ENCODE data around the gene TRIM31.

TRIM31 gene

GRCh38 chr6:30113003-30113759 is at the start of gene TRIM31:
TSS of gene TRIM31 (minus strand) at chr6:30113090. CDS start at chr6:30112805, 285 bp downstream.
- FAIRE-seq: peak; percentile 86

GRCh38 chr6:30162265-30163089 is 49.6 kb upstream of the TRIM31 start:
- DNase-seq (ENCODE audit: extremely low spot score, insufficient read length, low read depth) (no peak), FAIRE-seq (no peak)

More at GRCh38 chr6:30113003-30113759, at the start of gene TRIM31:
- no peak for DNase-seq (ENCODE audit: extremely low spot score, insufficient read length, low read depth)

- DNase-seq (ENCODE audit: extremely low spot score, insufficient read length, low read depth) (no peak), FAIRE-seq (no peak)
These were observed 48.1 kb upstream of the TRIM31 start, which contains the start of gene TRIM10 for GRCh38 chr6:30160785-30161531. TSS of gene TRIM10 (minus strand) at chr6:30161211. CDS start at chr6:30160858, 353 bp downstream.

GRCh38 chr6:30160008-30160784 is 47.3 kb upstream of the TRIM31 start:
- FAIRE-seq (no peak), DNase-seq (ENCODE audit: extremely low spot score, insufficient read length, low read depth) (no peak)

- DNase-seq (ENCODE audit: extremely low spot score, insufficient read length, low read depth): no peak
- no peak for FAIRE-seq
These were observed 45.7 kb upstream of the TRIM31 start for GRCh38 chr6:30158475-30159040.

- no peak for DNase-seq (ENCODE audit: extremely low spot score, insufficient read length, low read depth)
- no peak for FAIRE-seq
These were observed 45.1 kb upstream of the TRIM31 start for GRCh38 chr6:30157999-30158398.

GRCh38 chr6:30157581-30157980 is 44.7 kb upstream of the TRIM31 start:
- DNase-seq (ENCODE audit: extremely low spot score, insufficient read length, low read depth) (no peak), FAIRE-seq (no peak)

GRCh38 chr6:30156774-30157173 is 43.9 kb upstream of the TRIM31 start:
- FAIRE-seq: no peak
- no peak for DNase-seq (ENCODE audit: extremely low spot score, insufficient read length, low read depth)

- FAIRE-seq: no peak
- DNase-seq (ENCODE audit: extremely low spot score, insufficient read length, low read depth): no peak
These were observed 43.3 kb upstream of the TRIM31 start for GRCh38 chr6:30156262-30156599.

GRCh38 chr6:30155520-30156261 is 42.8 kb upstream of the TRIM31 start:
- FAIRE-seq: no peak
- no peak for DNase-seq (ENCODE audit: extremely low spot score, insufficient read length, low read depth)

GRCh38 chr6:30154709-30155519 is 42.0 kb upstream of the TRIM31 start:
- no peak for DNase-seq (ENCODE audit: extremely low spot score, insufficient read length, low read depth)
- no peak for FAIRE-seq

GRCh38 chr6:30154061-30154460 is 41.2 kb upstream of the TRIM31 start:
- DNase-seq (ENCODE audit: extremely low spot score, insufficient read length, low read depth) (no peak), FAIRE-seq (no peak)

- FAIRE-seq: no peak
- DNase-seq (ENCODE audit: extremely low spot score, insufficient read length, low read depth): no peak
These were observed 40.2 kb upstream of the TRIM31 start for GRCh38 chr6:30152910-30153610.

- no peak for DNase-seq (ENCODE audit: extremely low spot score, insufficient read length, low read depth)
- no peak for FAIRE-seq
These were observed 39.3 kb upstream of the TRIM31 start for GRCh38 chr6:30152016-30152673.

GRCh38 chr6:30151580-30151979 is 38.7 kb upstream of the TRIM31 start:
- no peak for FAIRE-seq
- DNase-seq (ENCODE audit: extremely low spot score, insufficient read length, low read depth): no peak

GRCh38 chr6:30150671-30151395 is 37.9 kb upstream of the TRIM31 start:
- no peak for DNase-seq (ENCODE audit: extremely low spot score, insufficient read length, low read depth)
- FAIRE-seq: no peak
